Endometrial microvascular endothelial cells (primary cell): Measurements from ENCODE around the gene PDE6D. TPM values are rescaled to one million over a fixed set of nuclear protein-coding genes. Genes with fewer than 3 reads are reported as not detected.

Source experiments
- in situ Hi-C: cut with HindIII; loops from 2 replicates; pipeline ENCODE4 v1.10.0; 2017; ENCODE audit warnings: low sequenced_read_pairs, low pct_unique_long_range_greater_than_20kb; ENCODE audit errors: inconsistent ontology term
- total RNA-seq: library from RNA; depleted of rRNA; stranded (reverse); fragments of >200 nt; gene quantifications from one replicate; pipeline ENCODE4 v1.2.3, GENCODE V29; 2015; ENCODE audit errors: inconsistent ontology term

The PDE6D gene
- total RNA-seq = 26.9 TPM

DNA sequence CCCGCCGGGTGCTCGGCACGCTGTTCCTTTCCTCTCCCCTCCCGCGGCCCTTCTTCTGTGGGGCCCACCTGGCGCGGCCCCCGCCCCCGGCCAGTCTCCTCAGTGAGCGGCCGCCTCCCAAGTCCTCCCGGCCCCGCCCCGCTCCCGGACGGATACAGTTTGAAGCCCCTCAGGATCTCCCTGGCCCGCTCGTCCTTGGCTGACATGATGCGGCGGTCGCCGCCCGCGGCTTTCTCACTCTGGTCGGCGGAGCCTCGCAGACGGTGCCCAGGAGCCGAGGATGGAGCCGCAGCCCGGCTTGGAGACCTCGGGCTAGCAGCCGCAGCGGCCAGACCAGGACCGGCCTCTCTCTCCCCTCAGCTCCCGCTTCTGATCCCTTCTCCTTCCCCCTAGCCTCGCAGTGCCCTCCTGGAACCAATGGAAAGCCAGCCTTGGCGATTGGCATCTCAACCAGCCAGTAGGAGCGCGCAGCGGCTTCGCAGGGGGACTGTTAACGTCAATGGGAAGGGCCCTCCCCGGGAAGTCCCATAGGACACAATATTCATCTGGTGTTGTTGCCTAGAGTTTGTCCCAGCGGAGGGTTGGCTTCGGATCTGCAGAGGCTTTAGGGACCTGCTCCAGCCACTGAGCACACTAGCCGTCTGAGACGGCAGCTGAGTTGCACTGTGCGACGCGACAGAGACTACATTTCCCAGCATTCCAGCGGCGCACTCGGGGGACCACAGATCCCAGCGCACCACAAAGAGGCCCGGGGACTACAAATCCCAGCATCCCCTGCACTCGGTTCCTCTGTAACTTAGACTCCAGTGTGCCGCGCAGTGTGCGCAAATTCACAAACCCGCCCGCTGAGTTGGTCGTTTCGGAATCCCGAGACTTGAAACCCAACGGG, at the start of gene PDE6D:
TSS of gene PDE6D (minus strand) at position 374 of the 889 bp plus-strand sequence. CDS start at position 206, 168 bp downstream.
- in situ Hi-C loops = no loop called here

- in situ Hi-C loops = no loop called here
Measured at GRCh38 chr2:231821908-231822307, 40.8 kb upstream of the PDE6D start.

DNA sequence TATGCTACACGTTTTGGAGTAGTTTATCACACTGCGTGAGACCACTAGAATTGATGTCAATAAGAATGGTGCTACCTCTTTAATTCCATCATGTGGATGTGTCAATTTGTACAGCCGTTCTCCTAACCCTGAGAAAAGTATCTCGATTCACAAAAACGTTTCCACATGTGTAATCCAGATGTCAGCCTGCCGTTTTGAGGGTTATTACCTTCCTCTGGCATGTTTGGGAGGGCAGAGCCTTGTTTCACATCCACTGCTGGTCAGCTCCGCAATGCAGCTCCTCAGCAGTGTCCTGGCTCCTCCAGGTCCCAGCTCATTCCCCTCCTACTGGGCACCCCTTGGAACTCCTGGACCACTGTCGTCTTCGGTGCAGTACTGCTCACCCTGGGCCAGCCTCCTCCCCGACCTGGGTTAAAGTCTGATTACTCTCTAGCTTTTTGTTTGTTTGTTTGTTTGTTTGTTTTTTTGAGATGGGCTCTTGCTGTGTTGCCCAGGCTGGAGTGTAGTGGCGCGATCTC, 39.8 kb upstream of the PDE6D start:
- in situ Hi-C loops = no loop called here

DNA sequence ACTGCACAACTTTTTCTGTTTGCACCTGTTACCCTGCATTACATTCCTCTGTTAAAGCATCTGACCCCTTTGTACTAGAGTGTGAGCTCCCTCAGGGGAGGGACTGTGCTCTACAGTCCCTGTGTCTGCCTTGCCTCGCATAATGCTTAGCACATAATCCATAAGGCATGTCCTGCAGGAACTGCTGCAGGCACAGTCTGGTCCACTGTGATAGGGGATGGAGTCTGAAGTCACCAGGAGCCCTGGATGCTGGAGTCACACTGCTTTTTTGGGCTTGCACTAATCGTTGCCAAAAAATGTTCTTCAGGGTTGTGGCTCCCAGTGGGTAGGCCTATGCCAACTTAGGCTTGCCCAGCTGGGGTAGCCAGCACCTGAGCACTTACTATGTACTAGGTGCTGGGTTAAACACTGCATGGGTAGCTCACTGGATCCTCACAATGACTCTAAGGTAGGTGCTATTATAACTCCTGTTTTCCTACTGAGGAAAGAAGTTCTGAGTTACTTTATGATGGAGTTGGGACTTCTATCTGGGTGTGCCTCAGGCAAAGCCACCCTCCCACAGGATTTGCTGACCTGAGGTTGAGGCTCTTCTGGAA, 38.5 kb upstream of the PDE6D start:
- in situ Hi-C loops = no loop called here

GRCh38 chr2:231816327-231817026, 35.4 kb upstream of the PDE6D start:
- in situ Hi-C loops = no loop called here

GRCh38 chr2:231810905-231811304, 29.8 kb upstream of the PDE6D start:
- in situ Hi-C loops = no loop called here

- in situ Hi-C loops = no loop called here
Measured at GRCh38 chr2:231807020-231807419, 25.9 kb upstream of the PDE6D start.

DNA sequence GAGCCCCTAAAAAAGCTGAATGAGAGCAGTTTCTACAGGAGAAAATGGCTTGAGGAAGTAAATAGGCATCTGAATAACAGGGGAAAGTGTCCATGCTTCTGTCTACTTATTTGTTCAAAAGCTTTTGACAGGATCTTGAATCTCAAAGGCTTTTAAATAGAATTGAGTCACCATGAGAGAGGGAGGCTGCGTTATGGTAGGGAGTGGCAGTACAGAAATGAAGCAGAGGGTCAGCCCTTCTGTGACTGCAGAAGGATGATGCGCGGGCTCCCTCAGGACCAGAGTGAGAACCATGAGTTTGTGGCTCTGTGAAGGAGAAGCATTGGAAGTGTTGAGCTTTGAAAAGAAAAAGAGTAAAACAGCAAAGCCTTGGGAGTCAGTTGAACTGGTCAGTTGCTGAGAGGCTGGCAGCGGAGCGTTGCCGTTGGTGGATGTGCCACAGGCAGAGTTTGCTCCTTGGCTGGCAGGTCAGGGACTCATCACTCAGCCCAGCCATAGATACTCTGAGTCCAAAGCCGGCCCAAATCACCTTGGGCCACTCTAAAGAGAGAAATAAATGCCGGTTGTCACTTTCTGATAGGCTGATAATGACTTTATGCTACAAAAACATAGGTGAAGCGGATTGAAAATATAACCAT, 22.5 kb upstream of the PDE6D start:
- in situ Hi-C loops = no loop called here

- in situ Hi-C loops = no loop called here
Measured at GRCh38 chr2:231800493-231801091, 19.5 kb upstream of the PDE6D start.

- in situ Hi-C loops = no loop called here
Measured at GRCh38 chr2:231795525-231796327, 14.6 kb upstream of the PDE6D start.

- in situ Hi-C loops = no loop called here
Measured at GRCh38 chr2:231794383-231794782, 13.3 kb upstream of the PDE6D start.

DNA sequence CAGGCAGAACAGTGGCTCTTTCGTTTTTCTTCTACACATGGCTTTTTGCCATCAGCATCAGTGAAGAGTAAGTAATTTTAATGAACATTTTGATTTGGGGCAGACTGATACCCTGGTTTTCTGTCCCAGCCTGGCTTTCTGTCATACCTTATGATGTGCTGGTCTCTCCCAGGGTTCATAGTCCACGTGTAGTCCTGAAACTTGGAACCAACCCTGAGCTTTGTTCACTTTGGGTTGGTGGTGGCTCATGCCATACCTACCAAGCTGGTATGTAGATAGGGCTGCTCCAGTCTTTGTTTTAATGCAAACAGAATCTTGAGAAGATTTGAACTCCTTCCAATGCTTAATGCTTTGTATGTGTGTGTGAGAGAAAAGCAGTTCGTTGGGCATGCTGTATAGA, 10.0 kb upstream of the PDE6D start:
- in situ Hi-C loops = no loop called here

- in situ Hi-C loops = no loop called here
Measured at GRCh38 chr2:231786917-231787292, 5.8 kb upstream of the PDE6D start.

DNA sequence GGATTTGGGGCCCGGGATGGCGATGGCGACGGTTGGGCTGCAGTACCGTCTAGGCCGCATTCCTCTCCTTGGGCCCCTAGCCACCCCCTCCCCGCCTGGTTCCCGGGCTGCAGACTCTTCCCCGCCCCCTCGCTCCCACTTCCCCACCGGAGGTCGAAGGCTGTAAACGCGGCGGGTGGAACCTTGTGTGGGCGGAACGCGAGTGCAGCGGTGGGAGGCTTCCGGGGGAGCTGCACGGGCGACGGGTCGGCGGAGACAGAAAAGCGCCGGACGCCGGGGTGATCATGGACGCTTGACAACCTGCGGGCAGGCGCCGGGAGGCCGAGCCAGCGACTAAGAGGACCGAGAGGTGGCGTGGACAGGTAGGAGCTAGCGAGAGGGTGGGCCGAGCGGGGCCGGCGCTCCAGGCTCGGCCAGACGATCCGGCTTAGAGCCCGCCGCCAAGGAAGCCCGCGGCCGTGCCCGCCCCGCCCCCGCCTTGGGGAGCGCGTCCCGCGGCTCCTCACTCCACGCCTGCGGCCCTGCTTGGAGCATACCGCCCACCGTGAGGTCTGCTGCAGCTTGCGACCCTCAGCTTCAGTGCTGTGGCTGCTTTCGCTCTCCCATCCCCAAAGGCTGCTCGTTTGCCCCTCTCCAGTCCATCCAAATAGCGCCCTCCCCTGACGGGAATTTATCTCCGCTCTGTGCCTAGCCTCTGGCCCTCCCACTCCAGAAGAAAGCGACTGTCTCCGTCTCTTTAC, 5.3 kb upstream of the PDE6D start, which contains the start of gene COPS7B:
TSS of gene COPS7B (plus strand) at position 269 of the 740 bp plus-strand sequence. CDS start 2,126 bp downstream, outside the sequence.
- in situ Hi-C loops = no loop called here

GRCh38 chr2:231785822-231786176, 4.7 kb upstream of the PDE6D start:
- in situ Hi-C loops = no loop called here

DNA sequence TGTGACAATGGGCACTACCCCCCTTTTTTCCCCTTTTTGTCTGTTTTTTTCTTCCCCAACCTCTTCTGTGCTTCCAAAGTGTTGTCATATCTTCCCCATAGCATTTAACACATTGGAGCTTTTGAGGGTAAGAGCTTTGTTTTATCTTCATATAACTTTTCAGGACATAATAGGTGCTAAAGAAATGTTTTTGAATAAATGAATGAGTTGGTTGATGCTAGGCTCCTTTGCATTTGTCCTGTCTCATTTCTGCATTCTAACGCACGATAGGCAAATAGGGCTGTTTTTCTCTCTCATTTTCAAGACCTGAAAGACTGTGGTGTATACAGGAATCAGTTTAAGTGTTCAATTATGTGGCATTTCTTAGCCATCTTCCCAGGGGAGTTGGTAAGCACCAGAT, 4.3 kb upstream of the PDE6D start:
- in situ Hi-C loops = no loop called here
